ENCODE results near the gene RXFP4.
A peak's percentile ranks its signal among the peaks of the same experiment; 100 is the strongest.

Gene RXFP4

DNA sequence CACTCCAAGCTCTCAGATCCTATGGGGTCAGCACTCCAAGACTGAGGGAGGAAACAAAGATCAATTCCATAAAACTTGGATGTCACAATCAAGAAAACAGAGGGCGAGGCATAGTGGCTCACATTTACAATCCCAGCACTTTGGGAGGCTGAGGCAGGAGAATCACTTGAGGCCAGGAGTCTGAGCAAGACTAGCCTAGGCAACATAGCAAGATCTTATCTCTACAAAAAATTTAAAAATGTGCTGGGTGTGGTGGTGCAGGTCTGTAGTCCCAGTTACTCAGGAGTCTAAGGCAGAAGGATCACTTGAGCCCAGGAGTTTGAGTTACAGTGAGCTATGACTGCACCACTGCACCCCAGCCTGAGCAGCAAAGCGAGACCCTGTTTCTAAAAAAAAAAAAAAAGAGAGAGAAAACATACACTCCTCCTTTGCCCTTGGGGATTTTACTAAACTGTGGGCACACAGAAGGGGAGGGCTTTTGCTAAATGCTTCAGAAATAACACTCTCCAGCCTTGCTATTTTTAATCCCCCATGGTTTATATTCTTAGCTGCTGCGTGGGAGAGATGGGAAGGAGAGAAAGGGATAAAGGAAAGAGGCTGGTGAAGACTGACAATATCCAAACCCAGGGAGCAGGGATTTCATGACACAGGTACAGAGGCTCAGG, 18.8 kb downstream of the RXFP4 start:
- DNase-seq (ENCODE audit: low spot score) = no peak

DNA sequence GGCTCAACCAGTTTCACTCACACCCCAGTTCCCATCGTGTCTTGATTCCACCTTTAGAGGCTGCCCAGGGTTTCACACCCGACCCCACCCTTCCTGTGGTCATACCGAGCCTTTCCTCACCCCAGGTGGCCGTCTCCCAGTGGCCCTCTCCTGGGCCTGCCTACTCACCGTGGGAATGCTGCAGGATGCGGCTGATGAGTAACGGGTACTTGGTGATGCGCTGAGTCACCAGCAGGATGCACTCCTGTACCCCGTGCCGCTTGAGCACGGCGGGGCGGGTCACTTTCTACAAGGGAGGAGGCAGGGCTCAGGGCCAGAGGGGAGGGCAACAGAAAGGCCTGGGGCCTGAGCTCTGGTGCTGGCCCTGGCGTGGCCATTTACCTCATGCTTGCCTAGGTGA, 20.5 kb downstream of the RXFP4 start:
- no peak for DNase-seq (ENCODE audit: low spot score)

DNA sequence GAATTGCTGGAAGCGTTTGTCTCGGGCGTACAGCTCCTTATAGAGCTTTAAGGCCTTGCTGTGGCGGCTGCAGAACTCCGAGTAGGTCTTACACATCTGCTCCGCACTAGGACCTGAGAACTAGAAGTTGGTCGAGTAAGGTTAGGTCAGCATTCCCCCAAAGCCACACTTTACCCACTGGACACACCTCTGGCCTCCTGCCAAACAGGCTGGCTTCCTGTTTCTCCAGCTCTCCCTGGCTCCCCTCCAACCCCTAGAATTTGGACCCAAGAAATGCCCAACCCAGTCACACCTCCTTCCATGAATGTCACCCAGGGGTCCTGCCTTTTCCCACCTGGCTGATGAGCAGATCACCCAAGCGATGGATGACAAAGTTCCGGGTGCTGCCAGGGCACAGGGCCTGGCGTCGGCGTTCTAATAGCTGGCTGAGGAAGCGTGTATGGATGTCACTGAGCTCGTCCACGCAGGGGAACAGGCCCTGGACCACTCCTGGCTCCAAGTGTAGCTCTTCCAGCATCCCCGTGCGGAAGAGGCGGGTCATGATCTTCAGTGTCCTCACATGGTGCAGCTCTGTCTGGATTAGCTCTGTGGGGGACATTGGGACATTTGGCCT, 21.3 kb downstream of the RXFP4 start:
- no peak for DNase-seq (ENCODE audit: low spot score)

DNA sequence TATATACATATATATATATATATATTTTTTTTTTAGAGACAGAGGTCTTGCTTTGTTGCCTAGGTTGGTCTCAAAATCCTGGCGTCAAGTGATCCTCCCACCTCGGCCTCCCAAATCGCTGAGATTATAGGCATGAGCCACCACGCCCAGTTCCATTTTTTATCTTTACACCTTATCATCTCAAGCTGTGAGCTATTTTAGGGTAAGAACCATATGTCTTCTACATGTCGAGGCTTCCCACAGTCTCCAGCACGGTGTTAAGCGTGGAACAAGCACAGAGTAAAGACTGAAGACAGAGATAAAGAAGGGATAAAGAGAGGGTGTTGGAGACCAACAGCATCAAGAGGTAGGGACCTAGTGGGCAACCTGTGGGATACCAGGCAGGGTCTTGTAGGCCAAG, 22.8 kb downstream of the RXFP4 start:
- DNase-seq (ENCODE audit: low spot score) = no peak

DNA sequence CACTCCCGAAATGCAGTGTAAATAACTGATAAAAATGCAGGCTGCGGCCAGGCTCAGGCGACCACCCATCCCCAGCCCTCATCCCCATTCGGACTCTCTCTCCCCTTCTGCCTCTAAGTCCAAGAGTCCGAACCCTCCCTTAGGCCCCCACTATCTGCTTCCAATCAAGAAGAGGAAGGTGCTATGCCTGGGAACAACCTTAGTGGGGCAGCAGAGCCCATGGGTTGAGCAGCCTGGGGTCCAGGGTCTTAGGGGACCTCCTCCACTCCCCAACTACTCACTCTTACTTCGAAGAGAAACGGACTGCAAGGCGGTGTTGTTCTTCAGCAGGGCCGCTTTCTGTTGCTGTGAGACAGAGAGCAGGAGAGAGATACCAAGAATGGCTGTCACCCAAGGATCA, 24.7 kb downstream of the RXFP4 start:
- DNase-seq (ENCODE audit: low spot score) = no peak

DNA sequence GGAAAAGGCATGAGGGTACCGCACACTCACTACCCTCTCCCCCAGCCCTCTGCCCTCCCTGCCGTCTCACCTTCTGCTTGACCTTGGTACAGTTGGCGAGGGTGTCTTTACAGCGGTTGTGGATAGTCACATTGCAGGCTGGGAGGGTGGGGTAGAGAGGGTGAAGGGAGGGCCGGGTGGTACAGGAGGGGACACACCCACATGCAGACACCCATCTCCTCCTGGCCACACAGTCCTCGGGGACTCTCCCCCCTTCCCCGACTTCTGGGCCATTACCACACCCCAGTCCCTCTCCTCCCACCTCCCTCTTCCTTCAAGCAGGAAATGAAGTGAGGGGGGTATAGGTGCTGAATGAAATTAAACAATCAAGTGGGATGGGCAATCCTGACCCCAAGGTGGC, 25.3 kb downstream of the RXFP4 start:
- no peak for DNase-seq (ENCODE audit: low spot score)

DNA sequence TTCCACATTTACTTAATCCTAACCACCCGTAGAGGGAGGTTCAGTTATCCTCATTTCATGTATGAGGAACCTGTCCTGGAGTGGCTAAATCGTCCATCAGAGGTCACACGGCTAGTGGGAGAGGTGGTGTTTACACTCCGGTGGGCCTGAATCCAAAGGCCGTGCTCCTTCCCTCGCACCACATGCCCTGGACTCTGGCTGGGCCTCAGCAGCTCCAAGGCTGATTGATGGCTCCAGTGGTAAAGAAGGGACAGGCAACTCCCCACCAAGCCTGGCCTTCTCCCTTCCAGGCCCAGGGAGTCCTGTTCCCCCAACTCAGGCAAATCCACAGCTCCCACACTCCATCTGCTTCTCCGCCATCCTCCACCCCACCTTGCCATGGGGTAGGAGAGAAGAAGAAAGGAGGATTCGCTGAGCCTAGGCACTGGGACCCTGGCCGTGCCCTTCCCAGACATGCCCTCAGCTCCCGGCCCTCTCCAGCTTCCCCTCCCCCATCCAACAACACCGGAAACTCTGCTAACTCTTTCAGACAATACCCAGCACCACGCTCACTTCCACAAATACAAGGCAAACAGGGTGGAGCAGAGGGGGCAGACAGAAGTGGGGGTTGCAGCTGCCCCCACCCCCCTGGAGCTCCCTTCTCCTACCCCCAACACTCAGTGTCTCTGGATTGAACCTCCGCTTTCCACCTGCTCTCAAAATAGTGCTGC, 26.1 kb downstream of the RXFP4 start:
- no peak for DNase-seq (ENCODE audit: low spot score)

DNA sequence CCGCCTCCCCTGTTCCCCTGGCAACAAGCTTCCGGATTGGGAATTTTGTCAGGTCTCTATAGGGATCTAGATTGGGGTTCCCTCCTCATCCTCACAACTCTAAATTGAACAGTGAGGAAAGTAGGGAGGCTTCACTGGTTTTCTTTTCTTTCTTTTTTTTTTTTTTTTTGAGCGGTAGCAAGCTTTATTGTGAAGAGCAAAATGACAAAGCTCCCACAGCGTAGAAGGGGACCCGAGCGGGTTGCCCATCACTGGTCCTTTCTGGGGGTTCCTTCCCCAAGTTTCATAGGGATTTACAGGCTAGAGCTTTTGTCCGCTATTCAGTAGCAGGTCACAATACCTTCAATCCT, 26.6 kb downstream of the RXFP4 start:
- no peak for DNase-seq (ENCODE audit: low spot score)

DNA sequence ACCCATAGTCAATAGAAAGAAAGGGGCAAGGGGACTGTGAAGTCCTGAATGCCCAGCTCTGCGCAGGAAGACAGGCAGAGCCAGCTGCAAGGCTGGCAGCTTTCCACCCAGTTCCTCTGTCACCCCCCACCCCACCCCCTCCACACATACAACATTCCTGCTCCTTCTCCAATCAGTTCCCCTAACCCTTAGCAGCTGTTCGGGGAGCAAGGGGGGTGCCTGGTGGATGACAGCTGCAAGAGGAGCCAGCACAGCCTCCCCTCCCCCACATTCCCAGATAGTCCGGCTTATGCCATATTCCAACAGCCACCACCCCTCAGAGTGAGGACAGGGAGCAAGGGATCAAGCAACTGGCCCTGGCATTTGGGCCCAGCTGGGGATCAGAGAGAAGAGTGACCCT, 27.2 kb downstream of the RXFP4 start:
- DNase-seq (ENCODE audit: low spot score) = no peak

DNA sequence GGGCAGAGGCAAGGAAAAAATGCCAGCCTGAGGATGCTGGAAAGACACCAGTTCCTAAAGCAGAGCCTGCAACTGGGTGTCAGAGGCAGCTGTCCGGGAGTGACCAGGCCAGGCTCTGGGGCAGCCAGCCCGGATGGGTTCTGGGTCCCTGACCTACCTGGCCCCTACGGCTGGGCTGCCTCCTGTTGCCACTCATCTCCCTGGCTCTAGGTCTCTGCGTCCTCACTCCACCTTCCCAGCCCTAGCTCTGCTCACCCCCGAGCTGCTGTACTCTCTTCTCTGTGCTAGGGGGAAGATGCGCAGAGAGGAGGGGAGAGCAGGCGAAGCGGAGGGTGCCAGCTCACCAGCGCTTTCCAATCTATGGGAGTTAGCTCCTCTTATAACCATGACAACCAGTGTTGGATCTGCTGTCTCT, 27.9 kb downstream of the RXFP4 start:
- no peak for DNase-seq (ENCODE audit: low spot score)

DNA sequence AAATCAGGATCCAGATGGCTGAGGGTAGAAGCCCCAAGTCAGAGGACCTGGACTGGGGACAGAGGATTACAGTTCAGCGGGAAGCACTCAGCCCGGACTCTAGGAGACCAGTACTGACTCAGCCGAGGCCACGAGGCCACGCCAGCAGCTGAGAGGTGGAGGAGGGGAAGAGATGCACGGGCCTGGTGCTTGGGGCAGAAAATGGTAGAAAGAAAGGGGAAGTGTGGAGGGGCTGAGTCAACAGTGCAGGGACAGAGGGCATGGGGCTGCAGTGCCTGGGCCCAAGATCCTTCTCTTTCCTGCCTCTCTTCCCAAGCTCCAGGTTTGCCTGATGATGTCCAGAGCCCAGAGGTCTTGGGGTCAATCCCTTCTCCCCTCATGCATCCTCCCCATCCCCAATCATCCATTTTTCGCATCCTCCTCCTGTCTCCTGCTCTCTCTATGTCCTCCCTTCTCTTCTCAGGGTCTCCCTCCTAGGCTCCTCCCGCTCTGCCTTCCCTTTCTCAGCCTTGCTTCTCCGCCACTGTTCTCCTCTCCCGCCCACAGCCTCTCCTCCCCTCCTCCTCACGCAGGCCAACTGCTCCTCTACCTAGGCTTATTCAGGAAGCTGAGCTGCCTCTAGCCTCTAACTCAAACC, 29.2 kb downstream of the RXFP4 start:
- DNase-seq (ENCODE audit: low spot score) = no peak

DNA sequence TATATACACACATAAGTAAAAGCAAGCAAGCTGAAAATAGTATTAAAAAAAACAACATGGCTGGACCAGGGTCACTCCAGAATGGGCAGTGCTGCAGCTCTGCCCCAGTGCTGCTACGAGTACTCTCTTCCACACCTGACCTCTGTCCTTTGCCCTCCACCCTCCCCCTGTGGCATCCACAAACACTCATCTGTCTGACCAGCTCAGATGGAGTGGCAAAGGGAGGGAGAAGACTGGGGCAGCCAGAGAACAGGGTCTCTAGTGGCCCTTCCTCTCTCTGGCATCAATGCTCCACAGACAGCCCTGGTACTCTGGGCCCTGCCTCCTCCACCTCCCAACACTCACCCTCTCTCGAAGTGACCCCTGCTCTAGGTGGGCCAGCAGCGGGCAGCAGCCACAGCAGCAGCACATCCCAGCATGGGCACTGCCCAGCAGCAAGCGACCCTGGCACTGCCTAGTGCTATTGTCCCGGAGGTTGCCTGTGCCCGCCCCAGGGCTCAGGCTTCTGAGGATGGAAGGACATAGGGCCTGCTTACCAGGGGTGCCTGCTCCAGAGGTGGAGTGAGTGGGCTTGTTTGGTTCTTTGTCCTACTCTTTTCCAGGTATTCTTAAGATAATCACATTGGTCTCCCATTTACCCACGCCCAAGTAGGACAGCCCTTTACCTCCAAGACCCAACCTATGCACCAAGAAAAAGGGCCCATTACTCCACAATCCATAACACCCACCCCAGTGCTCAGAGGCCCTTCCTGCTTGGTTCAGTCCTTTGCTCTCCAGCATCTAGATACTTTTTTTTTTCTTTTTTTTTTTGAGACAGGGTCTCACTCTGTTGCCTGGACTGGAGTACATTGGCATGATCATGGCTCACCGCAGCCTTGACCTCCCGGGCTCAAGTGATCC, 30.7 kb downstream of the RXFP4 start:
- DNase-seq (ENCODE audit: low spot score) = no peak

DNA sequence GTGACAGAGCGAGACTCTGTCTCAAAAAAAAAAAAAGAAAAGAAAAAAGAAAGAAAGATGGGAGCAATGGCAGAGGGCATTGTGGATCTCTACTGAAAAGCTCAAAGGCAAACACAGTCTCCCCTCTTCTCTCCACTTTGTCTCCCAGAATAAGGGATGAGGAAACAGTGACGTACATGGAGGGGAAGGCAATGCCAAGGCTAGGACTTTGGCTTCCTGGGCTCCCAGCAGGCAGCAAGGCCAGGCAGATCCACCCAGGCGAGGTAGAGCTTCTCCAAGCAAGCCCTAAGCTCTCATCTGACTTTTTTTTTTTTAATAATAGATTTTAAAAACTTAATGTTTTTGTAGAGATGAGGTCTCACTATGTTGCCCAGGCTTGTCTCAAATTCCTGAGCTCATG, 32.3 kb downstream of the RXFP4 start:
- no peak for DNase-seq (ENCODE audit: low spot score)

DNA sequence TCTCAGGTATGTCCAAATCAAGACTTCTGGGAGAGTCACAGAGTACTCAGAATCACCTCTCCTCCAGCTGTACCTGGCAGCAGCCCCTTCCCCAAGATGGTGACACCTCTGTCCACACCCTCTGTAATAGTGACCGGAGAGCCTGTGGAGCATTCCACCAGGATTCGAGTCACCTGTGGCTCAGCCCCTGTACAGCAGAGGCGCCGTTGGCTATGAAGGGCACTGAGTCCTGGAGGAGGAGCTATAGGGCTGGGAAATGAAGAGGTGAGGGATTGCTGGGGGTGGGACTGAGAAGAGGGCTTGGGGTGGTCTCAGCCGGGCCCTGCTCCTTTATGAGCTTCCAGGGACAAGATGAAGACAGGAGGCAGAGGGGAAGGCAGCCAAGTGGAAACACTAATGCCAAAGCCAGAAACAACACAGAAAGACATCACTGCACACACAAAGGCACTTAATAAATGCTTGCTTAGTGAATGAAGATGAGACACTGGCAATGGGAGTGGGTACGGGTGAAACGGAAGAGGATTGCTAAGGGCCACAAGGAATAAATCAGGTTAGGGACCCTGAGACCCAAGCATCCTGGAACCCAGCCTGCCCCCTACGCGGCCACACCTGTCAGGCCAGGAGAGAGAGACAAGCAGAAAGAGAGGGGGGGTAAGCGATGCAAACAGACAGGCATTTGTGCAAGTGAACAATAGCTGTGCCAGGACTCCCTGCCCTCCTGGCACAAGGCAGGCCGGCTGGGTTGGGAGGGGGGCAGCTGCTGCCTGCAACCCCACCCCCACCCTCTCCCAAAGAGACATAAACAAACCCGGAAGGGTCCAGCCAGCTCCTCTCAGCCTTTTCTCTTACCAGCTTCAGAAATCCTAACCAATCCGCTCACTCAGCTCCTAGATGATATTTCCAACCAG, 33.0 kb downstream of the RXFP4 start:
- DNase-seq (ENCODE audit: low spot score) = no peak

DNA sequence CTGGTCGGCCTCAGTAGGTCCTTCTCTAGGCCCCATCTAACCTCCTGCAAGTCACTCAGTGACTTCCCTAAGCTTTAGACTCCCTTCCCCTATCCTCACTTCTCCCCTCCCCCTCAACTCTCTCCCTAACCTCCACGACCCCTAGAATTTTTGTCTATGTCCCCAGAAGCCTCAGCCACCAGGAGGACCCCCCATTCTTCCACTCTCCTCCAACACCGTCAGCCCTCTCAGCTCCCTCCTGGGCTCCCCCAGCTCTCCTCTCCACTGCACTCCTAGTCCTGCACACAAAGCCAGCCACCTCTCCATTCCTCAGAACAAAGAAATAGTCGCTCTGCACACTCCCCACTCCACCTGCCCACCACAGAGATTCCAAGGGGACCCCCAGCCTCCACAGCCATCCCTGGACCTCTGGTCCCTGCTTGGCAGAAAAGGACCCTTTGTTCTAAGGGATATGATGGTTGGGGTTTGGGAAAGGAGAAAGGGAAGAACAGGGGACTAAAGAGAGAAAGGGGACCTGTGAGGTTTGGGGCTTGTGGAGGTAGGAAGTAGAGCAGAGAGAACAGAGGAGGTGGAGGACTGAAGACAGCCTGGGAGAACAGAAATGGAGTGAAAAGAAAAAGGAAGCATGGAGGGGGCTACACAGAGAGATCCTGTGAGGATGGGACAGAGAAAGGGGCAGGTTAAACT, 34.1 kb downstream of the RXFP4 start:
- DNase-seq (ENCODE audit: low spot score) = no peak

DNA sequence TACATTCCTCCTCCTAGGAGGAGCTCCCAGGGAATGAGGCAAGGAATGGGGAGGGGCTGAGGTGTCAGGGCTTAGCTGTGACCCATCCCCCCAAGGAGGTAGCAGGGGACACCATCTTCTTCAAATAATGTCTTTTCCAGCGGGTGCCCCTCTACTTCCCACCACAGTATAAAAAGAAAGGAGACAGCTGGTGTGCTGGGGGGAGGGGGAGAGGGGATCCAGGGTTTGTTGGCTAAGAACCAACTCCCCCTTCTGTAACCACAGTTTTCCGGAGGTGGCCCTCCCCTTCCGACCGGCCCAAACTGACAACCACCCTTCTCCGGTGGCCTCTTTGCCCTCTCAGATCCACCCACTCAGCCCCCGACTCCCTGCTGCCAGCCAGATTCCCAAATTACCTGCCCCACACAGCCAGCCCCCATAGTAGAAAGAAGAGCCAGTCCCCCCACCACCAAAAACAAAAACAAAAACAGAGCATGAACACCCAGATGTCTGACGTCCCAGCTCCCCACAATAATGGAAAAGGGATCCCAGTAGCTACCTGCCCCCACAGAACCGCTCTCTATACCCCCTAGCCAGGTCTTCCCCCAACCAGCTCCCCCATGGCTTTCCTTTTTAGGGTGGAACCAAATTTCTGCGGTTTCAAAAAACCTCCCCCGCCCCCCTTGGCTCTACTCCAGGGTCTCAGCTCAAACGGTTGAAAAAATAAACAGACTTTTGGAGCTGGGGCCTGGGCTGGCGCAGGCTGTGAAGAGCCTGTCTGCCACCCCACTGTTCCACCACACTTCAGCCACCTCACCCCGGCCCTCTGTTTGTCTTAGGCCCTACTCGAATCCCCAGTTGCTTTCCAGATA, 34.8 kb downstream of the RXFP4 start:
- DNase-seq (ENCODE audit: low spot score) = no peak

DNA sequence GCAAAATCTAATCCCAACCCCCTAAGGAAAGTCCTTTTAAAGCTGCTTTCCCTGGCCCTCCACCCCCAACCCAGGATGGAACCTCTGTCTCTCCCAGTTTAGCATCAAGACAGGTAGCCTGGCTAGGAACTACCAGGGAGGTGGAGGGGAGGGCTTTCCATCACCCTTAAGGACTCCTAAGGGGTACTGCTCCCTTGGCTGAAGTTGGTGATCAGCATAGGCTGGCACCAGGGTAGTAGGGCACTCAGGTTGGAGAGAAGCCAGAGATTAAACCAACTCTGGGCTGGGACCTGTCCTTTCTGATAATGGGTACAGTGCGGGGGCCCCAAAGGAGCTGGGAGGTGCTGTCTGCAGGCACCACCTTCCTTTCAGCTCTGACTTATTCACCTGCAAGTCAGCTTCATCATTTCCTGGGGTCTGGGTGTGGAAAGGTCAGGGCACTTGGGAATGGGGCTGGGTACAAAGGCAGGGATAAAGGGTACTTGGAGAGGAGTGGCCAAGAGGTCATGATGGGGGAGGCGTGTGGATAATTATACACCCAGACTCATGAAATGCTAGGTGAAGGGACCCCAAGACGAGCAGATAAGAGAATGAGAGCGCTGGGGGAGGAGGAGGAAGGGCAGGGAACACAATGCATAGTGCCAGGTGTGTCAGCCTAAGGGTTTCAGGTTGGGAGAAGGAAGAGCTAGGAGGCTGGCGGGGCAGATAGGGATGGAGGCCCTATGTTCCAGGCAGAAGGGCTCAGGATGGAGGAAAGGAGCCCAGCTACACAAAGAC, 35.7 kb downstream of the RXFP4 start:
- no peak for DNase-seq (ENCODE audit: low spot score)

DNA sequence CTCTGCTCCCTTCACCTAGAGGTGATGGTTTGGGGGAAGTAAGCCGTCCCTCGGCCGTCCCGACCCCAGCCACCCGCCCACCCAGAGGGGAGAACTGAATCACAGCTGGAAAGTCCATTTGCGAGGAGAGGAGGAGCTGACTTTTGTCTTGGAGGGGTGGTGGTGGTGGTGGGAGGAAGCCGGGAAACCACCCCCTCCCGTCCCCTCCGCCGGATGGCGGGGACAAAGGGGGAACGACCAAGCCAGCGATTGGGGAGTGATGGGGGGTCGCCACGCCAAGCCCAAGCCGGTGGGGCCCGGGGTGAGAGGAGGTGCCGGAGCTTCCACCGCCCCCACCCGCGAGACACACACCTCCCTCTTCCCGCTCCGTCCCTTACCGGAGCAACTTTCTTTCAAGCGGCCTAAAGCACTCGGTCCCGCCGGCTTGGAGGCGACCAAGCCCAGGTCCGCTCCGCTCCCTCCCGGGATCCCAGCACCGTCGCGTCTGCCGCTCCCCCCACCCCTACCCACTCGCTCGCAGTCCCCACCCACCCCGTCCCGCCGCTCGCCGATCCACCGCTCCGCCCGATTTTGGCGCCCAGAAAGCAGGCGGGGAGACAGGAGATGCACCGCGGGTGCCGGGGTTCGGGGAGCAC, 36.4 kb downstream of the RXFP4 start:
- peak; percentile 72 for DNase-seq (ENCODE audit: low spot score)

Data from HuH-7.5 (cell line).